ENCODE results near the gene ODC1. TPM values are rescaled to one million over a fixed set of nuclear protein-coding genes. Genes with fewer than 3 reads are reported as not detected.
A peak's percentile ranks its signal among the peaks of the same experiment; 100 is the strongest.
"Not testable (repeated sequence)": the region's sequence is repeated elsewhere in the genome, so short reads cannot be mapped to it uniquely, and the experiment has no call there.

ODC1 gene
- total RNA-seq, 4 donors from 2014 or later, result 16.5 to 76.6 (median 40.8) TPM

GRCh38 chr2:10457846-10458598 lies 9.9 kb upstream of the ODC1 start:
- no peak for TF ChIP-seq POLR2AphosphoS5 (IDR thresholded peaks at IDR 0.05)
- TF ChIP-seq, protein P1, sequence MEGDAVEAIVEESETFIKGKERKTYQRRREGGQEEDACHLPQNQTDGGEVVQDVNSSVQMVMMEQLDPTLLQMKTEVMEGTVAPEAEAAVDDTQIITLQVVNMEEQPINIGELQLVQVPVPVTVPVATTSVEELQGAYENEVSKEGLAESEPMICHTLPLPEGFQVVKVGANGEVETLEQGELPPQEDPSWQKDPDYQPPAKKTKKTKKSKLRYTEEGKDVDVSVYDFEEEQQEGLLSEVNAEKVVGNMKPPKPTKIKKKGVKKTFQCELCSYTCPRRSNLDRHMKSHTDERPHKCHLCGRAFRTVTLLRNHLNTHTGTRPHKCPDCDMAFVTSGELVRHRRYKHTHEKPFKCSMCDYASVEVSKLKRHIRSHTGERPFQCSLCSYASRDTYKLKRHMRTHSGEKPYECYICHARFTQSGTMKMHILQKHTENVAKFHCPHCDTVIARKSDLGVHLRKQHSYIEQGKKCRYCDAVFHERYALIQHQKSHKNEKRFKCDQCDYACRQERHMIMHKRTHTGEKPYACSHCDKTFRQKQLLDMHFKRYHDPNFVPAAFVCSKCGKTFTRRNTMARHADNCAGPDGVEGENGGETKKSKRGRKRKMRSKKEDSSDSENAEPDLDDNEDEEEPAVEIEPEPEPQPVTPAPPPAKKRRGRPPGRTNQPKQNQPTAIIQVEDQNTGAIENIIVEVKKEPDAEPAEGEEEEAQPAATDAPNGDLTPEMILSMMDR (IDR thresholded peaks at IDR 0.05), result no peak
- no peak for TF ChIP-seq EP300 (IDR thresholded peaks at IDR 0.05)
- no peak for TF ChIP-seq POLR2A (IDR thresholded peaks at IDR 0.05)
- H3K27me3 ChIP-seq, result no peaks in the 10 kb centered on the region
- peaks cover 30% of the 10 kb centered on the region for H3K4me1 ChIP-seq
- no peak overlapping the region for H3K27ac ChIP-seq
- WGBS, result 45% methylated on average over 11 of the region's 11 CpGs
- no peak for DNase-seq (ENCODE audit: low spot score in 2 of 2)
- H3K4me3 ChIP-seq, result no peak overlapping the region
- H3K9me3 ChIP-seq, result no peaks in the 10 kb centered on the region
- H3K36me3 ChIP-seq, result no peaks in the 10 kb centered on the region

- H3K36me3 ChIP-seq; H3K27me3 ChIP-seq; DNase-seq (ENCODE audit: low spot score in 2 of 2); H3K9me3 ChIP-seq; H3K27ac ChIP-seq; H3K4me3 ChIP-seq: not testable (repeated sequence)
- H3K4me1 ChIP-seq, result peaks cover 35% of the 10 kb centered on the region
- WGBS, result 86% methylated on average over 3 of the region's 3 CpGs
Observed at GRCh38 chr2:10457195-10457594, 9.1 kb upstream of the ODC1 start.

DNA sequence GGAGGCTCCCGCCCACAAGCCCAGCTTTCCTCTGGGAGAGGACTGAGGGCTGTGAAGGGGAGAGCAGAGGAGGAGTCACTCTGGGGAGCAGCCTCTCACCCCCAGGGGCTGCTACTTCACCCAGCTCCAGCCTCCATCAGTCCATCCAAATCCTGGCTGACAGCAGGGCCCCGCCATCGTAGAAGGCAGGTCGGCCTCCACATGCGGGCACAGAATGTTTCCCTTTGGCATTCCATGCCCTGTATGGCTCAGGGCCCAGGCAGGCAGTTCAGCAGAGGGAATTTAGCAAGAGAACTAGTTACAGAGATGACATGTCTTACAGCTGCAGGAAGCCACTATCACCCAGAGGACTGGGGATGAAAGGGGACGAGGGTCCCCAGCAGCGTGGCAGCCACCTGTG lies 6.4 kb upstream of the ODC1 start:
- DNase-seq (ENCODE audit: low spot score in 2 of 2), result no peak
- Histone ChIP-seq H3K36me3 (no peaks in the 10 kb centered on the region), H3K9me3 (no peaks in the 10 kb centered on the region), H3K4me1 (peaks cover 42% of the 10 kb centered on the region), H3K27me3 (no peaks in the 10 kb centered on the region), H3K4me3 (no peak overlapping the region), H3K27ac (peak overlapping the region; percentile 10)
- 35% methylated on average over 6 of the region's 7 CpGs for WGBS
- TF ChIP-seq POLR2AphosphoS5 (IDR thresholded peaks at IDR 0.05) (no peak), EP300 (IDR thresholded peaks at IDR 0.05) (no peak), POLR2A (IDR thresholded peaks at IDR 0.05) (no peak)
- TF ChIP-seq, protein P1 (IDR thresholded peaks at IDR 0.05), result no peak

GRCh38 chr2:10453905-10454298 lies 5.8 kb upstream of the ODC1 start:
- no peak for DNase-seq (ENCODE audit: low spot score in 2 of 2)
- H3K4me3 ChIP-seq, result no peak overlapping the region
- no peaks in the 10 kb centered on the region for H3K36me3 ChIP-seq
- no peaks in the 10 kb centered on the region for H3K9me3 ChIP-seq
- no peaks in the 10 kb centered on the region for H3K27me3 ChIP-seq
- TF ChIP-seq EP300 (IDR thresholded peaks at IDR 0.05) (no peak), POLR2A (IDR thresholded peaks at IDR 0.05) (no peak), POLR2AphosphoS5 (IDR thresholded peaks at IDR 0.05) (no peak)
- TF ChIP-seq, protein P1 (IDR thresholded peaks at IDR 0.05), result no peak
- WGBS, result 43% methylated on average over 1 of the region's 9 CpGs
- H3K4me1 ChIP-seq, result peaks cover 48% of the 10 kb centered on the region
- peak overlapping the region; percentile 10 for H3K27ac ChIP-seq

GRCh38 chr2:10452956-10453904 lies 5.1 kb upstream of the ODC1 start:
- H3K36me3 ChIP-seq, result no peaks in the 10 kb centered on the region
- no peaks in the 10 kb centered on the region for H3K27me3 ChIP-seq
- WGBS, result 79% methylated on average over 17 of the region's 17 CpGs
- no peak for TF ChIP-seq POLR2A (IDR thresholded peaks at IDR 0.05)
- TF ChIP-seq EP300 (IDR thresholded peaks at IDR 0.05), result no peak
- TF ChIP-seq, protein P1 (IDR thresholded peaks at IDR 0.05), result no peak
- no peak for TF ChIP-seq POLR2AphosphoS5 (IDR thresholded peaks at IDR 0.05)
- no peak overlapping the region for H3K4me3 ChIP-seq
- H3K9me3 ChIP-seq, result no peaks in the 10 kb centered on the region
- no peak overlapping the region for H3K27ac ChIP-seq
- peaks cover 48% of the 10 kb centered on the region for H3K4me1 ChIP-seq
- DNase-seq (ENCODE audit: low spot score in 2 of 2), result no peak
